Adrenal gland (tissue), 12 donors: Measurements from ENCODE around the gene SH2B3. TPM values are rescaled to one million over a fixed set of nuclear protein-coding genes. Genes with fewer than 3 reads are reported as not detected.
"Not testable (repeated sequence)": the region's sequence is repeated elsewhere in the genome, so short reads cannot be mapped to it uniquely, and the experiment has no call there.

Experiments used
- DNase-seq, 7 donors: peaks; one replicate each; pipeline ENCODE4 v3.0.0-alpha.2; 2019 to 2020
- H3K27ac ChIP-seq, 5 donors: fragments of 200-600 bp; sonication (generic) in 4 of 5; 1 replicate in 3 of 5; 2 replicates in 2 of 5; pipeline versions ENCODE4 v1.5.1 to v1.8.0; 2016 to 2020; ENCODE audit warnings: mild to moderate bottlenecking in 1 of 5
- H3K27me3 ChIP-seq: fragments of 200-600 bp; 2 replicates; pipeline ENCODE4 v1.8.0; 2021
- H3K36me3 ChIP-seq, 2 donors: fragments of 200-600 bp; replicated peaks in 1 of 2; 1 replicate in 1 of 2; 2 replicates in 1 of 2; pipeline versions ENCODE4 v1.5.1 to v1.8.0; 2018 to 2022
- H3K4me1 ChIP-seq, 2 donors: fragments of 200-600 bp; replicated peaks in 1 of 2; 1 replicate in 1 of 2; 2 replicates in 1 of 2; pipeline versions ENCODE4 v1.5.1 to v1.8.0; 2018 to 2021
- H3K4me3 ChIP-seq, 4 donors: fragments of 200-600 bp; sonication (generic) in 3 of 4; one replicate each; pipeline ENCODE4 v1.5.1; 2016 to 2018
- H3K9me3 ChIP-seq, 3 donors: fragments of 200-600 bp; sonication (generic) in 1 of 3; replicated peaks in 1 of 3; 1 replicate in 2 of 3; 2 replicates in 1 of 3; pipeline versions ENCODE4 v1.5.1 to v1.8.0; 2016 to 2021
- POLR2A ChIP-seq, 2 donors: fragments of 450-650 bp; IDR thresholded peaks; one replicate each; pipeline ENCODE4 v1.6.1; 2017; ENCODE audit warnings: antibody characterized with exemption in 2 of 2, mild to moderate bottlenecking in 2 of 2, moderate library complexity in 1 of 2
- WGBS, 4 donors: extraction: QIAGEN DNeasy Blood & Tissue Kit in 2 of 4; methylation state at CpG; one replicate each; pipeline versions ENCODE4 v1.1.5 to v1.1.7; 2013 to 2017; 5-methylcytosine and 5-hydroxymethylcytosine counted together
- intact Hi-C, 2 donors: fragments of 100-400 bp; cut with DNase I; formaldehyde crosslinking; loops; one replicate each; pipeline versions ENCODE4 v1.14.1 to v1.15.0; 2022 to 2023
- polyA plus RNA-seq, 3 donors: library from polyadenylated mRNA; stranded (reverse); fragments of 200-250 nt in 2 of 3; fragments of 350-450 nt in 1 of 3; fragmentation: Illumina TruSeq in 1 of 3; extraction: RNeasy Lipid Tissue Mini Kit (QIAGEN cat#74804) in 1 of 3; gene quantifications; one replicate each; pipeline ENCODE4 v1.2.3, GENCODE V29; 2013 to 2014
- total RNA-seq, 9 donors: library from RNA; depleted of rRNA in 4 of 9; stranded (reverse); fragments of >200 nt in 4 of 9; fragments of 120-200 nt in 1 of 9; fragmentation: NEBNext Ultra II Directional in 1 of 9; extraction: Animal tissue kit (Norgen Biotek cat#: 25700) in 1 of 9; gene quantifications; one replicate each; pipeline versions ENCODE4 v1.1.0 to v1.2.4, GENCODE V29; 2013 to 2023
- TF ChIP-seq, protein P1 (sequence below), 6 experiments: fragments of 450-650 bp in 4 of 6; fragments of 200-600 bp in 2 of 6; sonication (generic) in 1 of 6; IDR thresholded peaks; 1 replicate in 5 of 6; 2 replicates in 1 of 6; pipeline versions ENCODE4 v1.5.1 to v1.8.0; 2016 to 2021; ENCODE audit warnings: antibody characterized with exemption in 6 of 6, mild to moderate bottlenecking in 2 of 6, moderate library complexity in 1 of 6
- donor health status: healthy with polysubstance abuse.
- donor health status: Bipolar disorder and iron deficiency.
- donor health status: DM: yes; HTN: yes; CAD: no.
- donor health status: DM: no; HTN: no; CAD: no.
- donor health status: DM: no; HTN: no; CAD: no.
- donor health status: DM: yes; HTN: yes; CAD: no.

The SH2B3 gene
- total and polyA plus RNA-seq, 12 donors = 5.8 to 70.3 (median 28.5) TPM

- no peak for DNase-seq
- intact Hi-C loops = no loop called here
- Histone ChIP-seq H3K4me3 (no peak overlapping the region), H3K27me3 (no peaks in the 10 kb centered on the region), H3K9me3 (no peaks in the 10 kb centered on the region), H3K36me3 (peaks cover 0 to 28% of the 10 kb centered on the region in 2 donors), H3K4me1 (peaks cover 4 to 19% of the 10 kb centered on the region in 2 donors), H3K27ac (peak overlapping the region in 3 of 5 donors; percentile 12 to 36 (median 19))
- TF ChIP-seq POLR2A (IDR thresholded peaks at IDR 0.05) = no peak
- TF ChIP-seq, protein P1, sequence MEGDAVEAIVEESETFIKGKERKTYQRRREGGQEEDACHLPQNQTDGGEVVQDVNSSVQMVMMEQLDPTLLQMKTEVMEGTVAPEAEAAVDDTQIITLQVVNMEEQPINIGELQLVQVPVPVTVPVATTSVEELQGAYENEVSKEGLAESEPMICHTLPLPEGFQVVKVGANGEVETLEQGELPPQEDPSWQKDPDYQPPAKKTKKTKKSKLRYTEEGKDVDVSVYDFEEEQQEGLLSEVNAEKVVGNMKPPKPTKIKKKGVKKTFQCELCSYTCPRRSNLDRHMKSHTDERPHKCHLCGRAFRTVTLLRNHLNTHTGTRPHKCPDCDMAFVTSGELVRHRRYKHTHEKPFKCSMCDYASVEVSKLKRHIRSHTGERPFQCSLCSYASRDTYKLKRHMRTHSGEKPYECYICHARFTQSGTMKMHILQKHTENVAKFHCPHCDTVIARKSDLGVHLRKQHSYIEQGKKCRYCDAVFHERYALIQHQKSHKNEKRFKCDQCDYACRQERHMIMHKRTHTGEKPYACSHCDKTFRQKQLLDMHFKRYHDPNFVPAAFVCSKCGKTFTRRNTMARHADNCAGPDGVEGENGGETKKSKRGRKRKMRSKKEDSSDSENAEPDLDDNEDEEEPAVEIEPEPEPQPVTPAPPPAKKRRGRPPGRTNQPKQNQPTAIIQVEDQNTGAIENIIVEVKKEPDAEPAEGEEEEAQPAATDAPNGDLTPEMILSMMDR (IDR thresholded peaks at IDR 0.05) = no peak
- WGBS, 4 donors = 70 to 77% (median 72%) methylated on average over 2 of the region's 2 CpGs
Observed at GRCh38 chr12:111471236-111471635, 65.5 kb downstream of the SH2B3 start.

GRCh38 chr12:111482462-111482861, 76.7 kb downstream of the SH2B3 start:
- TF ChIP-seq POLR2A (IDR thresholded peaks at IDR 0.05) = no peak
- TF ChIP-seq, protein P1 (IDR thresholded peaks at IDR 0.05) = peak in 3 of 6 experiments; percentile 12 to 15 (median 14)
- Histone ChIP-seq H3K4me1 (no peaks in the 10 kb centered on the region), H3K4me3 (no peak overlapping the region), H3K9me3 (no peaks in the 10 kb centered on the region), H3K27ac (no peak overlapping the region), H3K36me3 (peaks cover 0 to 67% of the 10 kb centered on the region in 2 donors), H3K27me3 (no peaks in the 10 kb centered on the region)
- WGBS, 4 donors = 96 to 98% (median 97%) methylated on average over 2 of the region's 2 CpGs
- DNase-seq = no peak
- intact Hi-C loops = no loop called here

DNA sequence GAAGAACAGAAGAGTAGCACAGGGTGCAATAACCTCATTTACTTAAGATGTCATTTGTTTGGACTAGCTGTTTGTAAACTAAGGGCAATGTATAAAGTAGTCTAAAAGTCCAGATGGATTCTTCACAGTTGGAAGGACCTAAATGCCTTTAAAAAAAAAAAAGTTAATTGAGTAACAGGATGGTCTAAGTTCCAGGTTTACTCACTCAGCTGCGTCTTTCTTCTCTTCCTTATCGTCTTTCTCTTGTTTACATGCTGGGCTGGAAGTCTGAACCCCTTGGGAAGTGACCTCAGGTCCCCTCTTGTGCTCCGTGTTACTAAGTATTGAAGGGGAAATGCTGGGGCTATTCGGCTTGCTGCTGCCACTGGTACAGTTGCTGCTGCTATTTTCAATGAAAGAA, 82.5 kb downstream of the SH2B3 start:
- no peak overlapping the region for H3K4me3 ChIP-seq
- H3K4me1 ChIP-seq = peaks cover 13 to 22% of the 10 kb centered on the region in 2 donors
- no peaks in the 10 kb centered on the region for H3K9me3 ChIP-seq
- 47 to 58% (median 56%) methylated on average over 4 of the region's 4 CpGs for WGBS, 4 donors
- intact Hi-C loops = no loop called here
- TF ChIP-seq, protein P1 (IDR thresholded peaks at IDR 0.05) = no peak
- TF ChIP-seq POLR2A (IDR thresholded peaks at IDR 0.05) = no peak
- peaks cover 0 to 66% of the 10 kb centered on the region in 2 donors for H3K36me3 ChIP-seq
- H3K27ac ChIP-seq = peak overlapping the region in 1 of 5 donors; percentile 1
- DNase-seq = peak in 1 of 7 donors; percentile 32
- no peaks in the 10 kb centered on the region for H3K27me3 ChIP-seq

GRCh38 chr12:111488798-111489197, 83.1 kb downstream of the SH2B3 start:
- peaks cover 0 to 60% of the 10 kb centered on the region in 2 donors for H3K36me3 ChIP-seq
- 96 to 98% (median 97%) methylated on average over 2 of the region's 2 CpGs for WGBS, 4 donors

DNA sequence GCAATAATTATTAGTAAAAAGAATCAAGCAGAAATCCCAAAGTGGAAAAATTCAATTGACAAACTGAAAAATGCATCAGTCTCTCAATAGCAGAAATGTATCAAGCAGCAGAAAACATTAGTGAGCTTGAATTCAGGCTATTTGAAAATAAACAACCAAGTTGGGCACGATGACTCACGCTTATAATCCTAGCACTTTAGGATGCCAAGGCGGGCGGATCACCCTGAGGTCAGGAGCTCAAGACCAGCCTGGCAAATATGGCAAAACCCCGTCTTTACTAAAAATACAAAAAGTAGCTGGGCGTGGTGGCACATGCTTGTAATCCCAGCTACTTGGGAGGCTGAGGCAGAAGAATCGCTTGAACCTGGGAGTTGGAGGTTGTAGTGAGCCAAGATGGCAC, 87.3 kb downstream of the SH2B3 start:
- H3K36me3 ChIP-seq = peaks cover 0 to 25% of the 10 kb centered on the region in 2 donors
- DNase-seq = peak; percentile 40 to 80 (median 68)
- H3K27me3 ChIP-seq, intact Hi-C loops, H3K4me3 ChIP-seq, H3K9me3 ChIP-seq: not testable (repeated sequence)
- H3K27ac ChIP-seq = peak overlapping the region; percentile 55 to 88 (median 81)
- 43 to 63% (median 54%) methylated on average over 7 of the region's 7 CpGs for WGBS, 4 donors
- peaks cover 15 to 25% of the 10 kb centered on the region in 2 donors for H3K4me1 ChIP-seq

More at GRCh38 chr12:111488798-111489197, 83.1 kb downstream of the SH2B3 start:
- no peak for DNase-seq
- Histone ChIP-seq H3K27ac (peak overlapping the region in 1 of 5 donors; percentile 1), H3K27me3 (no peaks in the 10 kb centered on the region), H3K4me1 (peaks cover 15 to 26% of the 10 kb centered on the region in 2 donors), H3K4me3 (no peak overlapping the region), H3K9me3 (no peaks in the 10 kb centered on the region)
- TF ChIP-seq POLR2A (IDR thresholded peaks at IDR 0.05) = no peak
- TF ChIP-seq, protein P1 (IDR thresholded peaks at IDR 0.05) = no peak
- intact Hi-C loops = no loop called here
